Measurements from ENCODE around the gene KRTAP10-2.

Gene KRTAP10-2

DNA sequence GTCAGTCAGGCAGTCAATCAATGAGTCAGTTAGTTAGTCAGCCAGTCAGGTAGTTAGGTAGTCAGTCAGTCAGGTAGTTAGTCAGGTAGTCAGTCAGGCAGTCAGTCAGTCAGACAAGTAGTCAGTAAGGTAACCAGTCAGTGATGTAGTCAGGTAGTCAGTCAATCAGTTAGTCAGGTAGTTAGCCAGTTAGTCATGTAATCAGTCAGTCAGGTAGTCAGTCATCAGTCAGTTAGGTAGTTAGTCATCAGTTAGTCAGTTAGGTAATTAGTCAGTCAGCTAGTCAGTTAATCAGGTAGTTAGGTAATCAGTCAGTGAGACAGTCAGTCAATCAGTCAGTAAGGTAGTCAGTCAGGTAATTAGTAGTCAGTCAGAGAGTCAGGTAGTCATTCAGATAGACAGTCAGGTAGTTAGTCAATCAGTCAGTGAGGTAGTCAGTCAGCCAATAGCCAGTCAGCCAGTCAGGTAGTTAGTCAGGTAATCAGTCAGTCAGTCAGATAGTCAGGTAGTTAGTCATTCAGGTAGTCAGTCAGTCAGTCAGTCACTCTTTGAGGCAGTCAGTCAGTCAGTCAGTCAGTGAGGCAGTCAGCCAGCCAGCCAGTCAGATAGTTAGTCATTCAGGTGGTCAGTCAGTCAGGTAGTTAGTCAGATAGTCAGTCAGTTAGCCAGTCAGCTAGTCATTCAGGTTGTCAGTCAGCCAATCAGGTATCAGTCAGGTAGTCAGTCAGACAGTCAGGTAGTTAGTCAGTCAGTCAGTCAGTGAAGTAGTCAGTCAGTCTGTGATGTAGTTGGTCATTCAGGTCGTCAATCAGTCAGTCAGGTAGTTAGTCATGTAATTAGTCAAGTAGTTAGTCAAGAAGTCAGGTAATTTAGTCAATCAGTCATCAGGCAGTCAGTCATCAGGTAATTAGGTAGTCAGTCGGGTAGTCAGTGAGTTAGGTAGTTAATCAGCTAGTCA is 26.6 kb downstream of the KRTAP10-2 start:
- DNase-seq = no peak

DNA sequence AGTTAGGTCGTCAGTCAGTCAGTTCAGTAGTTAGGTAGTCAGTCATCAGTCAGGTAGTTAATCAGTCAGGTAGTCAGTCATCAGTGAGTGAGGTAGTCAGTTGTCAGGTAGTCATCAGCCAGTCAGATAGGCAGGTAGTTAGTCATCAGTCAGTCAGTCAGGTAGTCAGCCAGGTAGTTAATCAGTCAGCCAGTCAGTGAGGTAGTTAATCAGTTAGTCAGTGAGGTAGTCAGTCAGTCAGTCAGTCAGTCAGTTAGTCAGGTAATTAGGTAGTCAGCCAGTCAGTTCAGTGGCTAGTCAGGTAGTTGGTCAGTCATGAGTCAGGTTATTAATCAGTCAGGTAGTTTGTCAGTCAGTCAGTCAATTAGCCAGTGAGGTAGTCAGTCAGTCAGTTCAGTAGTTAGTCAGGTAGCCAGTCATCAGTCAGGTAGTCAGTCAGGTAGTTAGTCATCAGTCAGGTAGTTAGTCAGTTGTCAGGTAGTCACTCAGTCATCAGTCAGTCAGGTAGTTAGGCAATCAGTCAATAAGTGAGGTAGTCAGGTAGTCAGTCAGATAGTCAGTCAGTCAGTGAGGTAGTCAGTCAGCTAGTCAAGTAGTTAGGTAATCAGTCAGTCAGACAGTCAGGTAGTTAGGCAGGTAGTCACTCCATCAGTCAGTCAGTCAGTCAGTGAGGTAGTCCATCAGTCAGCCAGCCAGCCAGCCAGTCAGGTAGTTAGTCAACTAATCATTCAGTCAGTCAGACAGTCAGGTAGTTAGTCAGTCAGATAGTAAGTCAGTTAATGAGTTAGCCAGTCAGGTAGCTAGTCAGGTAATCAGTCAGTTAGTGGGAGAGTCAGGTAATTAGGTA is 27.5 kb downstream of the KRTAP10-2 start:
- no peak for DNase-seq

DNA sequence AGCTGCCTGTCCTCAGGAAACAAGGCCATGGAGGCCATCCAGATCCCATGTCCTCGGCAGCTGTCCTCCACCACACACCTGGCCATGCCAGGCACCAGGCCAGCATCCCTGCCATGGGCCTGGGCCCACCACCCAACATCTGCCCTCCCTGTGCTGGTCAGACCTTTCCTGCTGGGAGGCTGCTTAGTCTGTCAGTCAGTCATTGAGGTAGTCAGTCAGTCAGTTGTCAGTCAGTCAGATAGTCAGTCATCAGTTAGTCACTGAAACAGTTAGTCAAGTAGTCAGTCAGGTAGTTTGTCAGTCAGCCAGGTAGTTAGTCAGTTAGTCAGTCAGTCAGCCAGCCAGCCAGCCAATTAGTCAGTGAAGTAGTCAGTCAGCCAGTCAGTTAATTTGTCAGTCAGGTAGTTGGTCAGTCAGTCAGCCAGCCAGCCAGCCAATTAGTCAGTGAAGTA is 28.5 kb downstream of the KRTAP10-2 start:
- no peak for DNase-seq

DNA sequence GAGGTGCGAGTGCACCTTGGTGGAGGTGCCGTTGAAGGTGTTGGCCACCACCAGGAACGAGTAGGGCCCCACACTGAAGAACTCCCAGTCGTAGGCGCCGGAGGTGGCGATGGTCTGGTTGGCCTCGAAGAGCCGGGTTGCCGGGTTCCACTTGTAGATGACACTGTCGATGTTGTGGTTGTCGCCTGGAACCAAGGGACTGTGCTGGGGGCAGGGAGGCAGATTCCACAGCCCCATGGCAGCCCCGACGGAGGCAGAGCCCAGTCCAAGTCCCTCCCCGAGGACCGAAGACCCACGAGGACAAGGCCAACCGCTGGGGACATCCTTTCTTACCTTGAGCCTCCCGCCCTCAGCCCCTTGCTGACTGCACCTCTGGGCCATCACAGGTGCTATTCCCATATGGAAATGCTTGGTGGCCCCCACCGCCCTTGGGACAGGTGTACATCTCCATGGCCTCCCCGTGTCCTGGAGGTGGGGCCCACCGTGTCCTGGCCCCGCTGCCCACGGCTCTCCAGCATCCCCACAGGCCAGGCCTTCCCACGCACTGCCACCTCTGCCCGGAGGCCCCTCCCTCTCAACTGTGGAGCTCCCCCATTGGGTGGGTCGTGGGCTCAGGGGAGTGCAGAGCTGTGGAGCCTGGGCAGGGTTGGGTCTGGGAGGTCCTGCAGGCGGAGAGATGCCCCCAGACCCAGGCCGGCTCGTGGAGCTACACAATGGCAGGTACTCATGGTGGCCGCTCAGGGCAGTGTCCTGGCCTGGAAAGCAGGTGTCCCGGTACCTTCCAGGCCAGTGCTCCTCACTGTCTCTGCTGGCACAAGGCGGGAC is 29.2 kb downstream of the KRTAP10-2 start:
- no peak for DNase-seq

DNA sequence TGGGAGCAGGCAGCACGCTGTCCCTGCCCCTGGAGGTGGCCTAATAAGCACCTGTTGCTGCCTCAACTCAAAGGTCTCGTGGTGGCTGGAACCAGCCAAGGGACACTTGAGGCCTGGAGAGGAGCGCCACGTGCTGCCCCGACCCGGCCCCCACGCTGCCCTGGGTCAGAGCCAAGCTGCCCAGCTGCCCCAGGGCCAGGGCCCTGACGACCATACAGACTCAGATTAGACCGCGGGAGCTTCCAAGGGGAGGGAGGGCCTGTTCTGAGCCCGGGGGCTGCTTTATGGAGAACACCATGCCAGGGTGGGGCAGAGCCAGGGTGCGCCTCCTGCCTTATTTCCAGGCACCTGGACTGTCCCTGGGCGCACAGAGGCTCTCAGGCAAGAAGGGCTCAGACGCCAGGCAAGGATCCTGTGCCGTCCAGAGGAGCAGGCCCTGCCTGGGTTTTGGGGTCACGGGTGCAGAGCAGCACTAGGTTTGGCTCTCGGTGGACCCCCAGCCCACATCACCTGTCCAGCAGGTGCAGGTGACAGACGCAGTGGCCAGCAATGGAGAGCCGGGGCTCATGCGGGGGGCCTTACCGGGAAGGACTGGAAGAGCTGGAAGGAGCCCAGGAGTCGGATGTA is 29.9 kb downstream of the KRTAP10-2 start:
- no peak for DNase-seq

DNA sequence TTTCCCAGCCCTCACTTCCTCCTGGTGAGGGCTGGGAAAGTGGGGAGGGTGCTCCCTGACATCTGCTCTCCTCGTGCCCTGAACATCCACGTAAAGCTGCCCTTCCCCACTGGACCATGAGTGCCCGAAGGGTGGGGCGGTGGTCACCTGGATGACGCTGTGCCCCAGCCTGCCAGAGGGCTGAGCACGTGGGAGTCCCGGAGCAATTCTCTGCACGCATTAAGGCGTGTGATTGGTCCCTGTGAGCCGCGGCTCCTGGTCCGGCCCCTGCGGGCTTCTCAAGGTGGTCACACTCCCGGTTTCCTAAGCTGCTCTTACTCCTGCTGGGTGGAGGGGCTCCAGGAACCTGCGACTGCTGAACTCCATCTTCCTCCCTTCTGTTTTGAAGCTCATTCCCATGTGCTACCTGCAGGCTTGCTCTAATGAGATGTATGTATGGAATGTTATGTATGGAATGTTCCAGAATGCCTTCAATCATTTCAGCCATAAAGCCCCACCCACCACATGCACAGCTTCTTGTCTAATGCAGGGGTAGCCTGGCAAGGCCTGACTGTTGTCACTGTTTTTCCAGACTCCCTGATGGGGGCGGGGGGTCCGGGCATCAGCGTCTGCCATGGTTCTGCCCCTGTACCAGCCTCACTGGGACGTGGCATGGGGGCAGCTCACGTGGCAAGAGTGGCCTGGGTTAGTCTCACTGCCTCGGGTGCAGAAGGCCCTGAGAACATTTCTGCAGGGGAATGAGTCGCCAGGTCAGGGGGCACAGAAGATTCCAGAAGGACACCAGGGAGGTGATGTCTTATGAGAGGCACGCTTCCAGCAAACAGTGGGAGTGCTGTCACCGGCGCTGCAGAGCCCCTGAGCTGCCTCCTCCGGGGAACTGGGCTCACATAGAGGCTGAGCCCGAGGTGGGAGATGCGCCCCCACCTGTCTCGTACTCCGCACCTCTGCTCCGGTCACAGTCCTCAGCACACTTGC is 30.7 kb downstream of the KRTAP10-2 start:
- DNase-seq = no peak

DNA sequence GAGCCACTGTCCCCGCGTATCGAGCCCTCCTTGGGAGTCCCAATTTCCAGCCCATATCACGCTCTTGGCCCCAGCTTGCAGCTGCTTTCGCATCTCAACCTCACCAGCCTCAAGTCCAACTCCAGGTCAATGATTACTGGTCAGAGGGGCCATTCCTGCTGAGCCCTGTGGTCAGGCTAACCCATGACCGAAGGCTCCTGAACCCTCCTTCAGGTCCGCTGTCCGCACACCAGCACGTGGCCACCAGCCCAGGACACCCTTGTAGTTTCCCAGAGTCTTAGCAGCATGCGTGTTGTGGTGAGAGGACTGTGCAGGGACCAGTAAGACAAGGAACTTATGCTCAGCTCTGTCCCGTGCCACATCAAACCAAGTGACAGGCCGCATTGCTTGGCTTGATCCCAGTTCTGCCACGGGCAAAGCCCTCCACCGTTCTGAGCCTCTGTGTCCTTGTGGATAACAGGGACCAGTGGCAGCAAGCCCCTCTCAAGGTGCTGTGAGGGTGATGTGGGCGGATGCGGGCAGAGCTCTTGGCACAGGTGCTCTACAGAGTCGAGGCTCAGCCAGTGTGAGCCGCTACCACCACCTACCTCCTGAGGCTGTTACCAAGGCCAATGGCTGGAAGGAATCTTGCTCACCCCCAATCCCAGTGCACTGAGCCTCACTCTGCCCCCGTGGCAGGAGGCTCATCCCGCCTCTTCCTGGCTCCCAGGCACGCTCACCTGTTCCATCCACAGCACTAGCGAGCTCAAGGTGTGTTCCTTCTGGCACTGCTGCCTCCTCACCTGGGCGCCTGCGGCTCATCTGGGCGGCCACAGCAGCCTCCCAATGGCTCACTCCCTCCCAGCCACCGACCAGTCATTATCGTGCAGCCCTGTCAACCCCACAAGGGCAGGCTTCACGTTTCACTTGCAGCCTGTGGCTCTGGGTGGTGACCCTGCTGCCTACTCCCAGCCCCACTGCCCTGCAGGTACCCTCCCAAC is 31.7 kb downstream of the KRTAP10-2 start:
- no peak for DNase-seq

DNA sequence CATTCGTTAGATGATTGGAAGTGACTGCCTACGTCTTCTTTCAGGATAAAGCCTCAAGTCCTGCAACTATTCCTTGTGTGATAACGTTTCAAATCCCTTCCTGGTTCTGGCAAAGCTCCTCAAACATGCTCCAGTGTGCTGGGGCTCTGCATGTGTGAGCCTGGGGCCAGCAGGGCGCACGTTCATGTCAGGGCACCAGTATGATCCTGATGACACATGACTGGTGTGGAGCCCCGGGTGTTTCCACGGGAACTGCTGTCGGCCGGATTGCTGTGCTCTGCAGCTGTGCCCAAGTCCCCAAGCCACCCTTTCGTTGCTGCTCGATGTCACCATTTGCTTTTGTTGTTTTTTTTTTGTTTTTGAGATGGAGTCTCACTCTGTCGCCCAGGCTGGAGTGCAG is 32.6 kb downstream of the KRTAP10-2 start:
- no peak for DNase-seq

DNA sequence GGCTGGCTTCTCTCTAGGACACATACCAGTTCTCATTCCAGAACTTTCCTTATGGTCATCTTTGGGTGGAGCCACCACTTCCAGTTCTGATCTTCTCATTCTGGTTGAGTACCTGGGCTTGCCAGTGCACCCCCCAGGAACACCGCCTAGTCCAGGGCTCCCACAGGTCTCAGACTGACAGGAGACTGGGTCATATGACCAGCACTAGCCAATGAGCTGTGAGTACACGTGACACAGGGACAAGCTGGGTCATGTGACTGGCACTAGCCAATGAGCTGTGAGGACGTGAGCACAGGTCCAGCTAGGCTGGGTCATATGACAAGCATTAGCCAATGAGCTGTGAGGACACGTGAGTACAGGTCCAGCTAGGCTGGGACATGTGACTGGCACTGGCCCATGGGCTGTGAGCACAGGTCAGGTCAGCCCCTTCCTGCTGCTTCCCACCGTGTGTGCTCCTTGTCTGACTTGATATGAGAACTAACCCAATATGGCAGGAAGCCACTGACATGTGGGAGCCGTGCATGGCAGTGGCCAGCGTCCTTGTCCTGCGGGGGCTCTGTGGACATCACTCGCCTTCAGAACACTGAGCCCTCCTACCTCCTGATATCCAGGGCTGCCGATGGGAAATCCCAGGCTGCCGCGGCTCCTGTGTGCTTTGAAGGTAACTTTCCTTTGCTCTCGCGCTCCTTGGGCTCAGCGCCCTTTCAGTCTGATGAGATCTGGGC is 34.0 kb downstream of the KRTAP10-2 start:
- no peak for DNase-seq

DNA sequence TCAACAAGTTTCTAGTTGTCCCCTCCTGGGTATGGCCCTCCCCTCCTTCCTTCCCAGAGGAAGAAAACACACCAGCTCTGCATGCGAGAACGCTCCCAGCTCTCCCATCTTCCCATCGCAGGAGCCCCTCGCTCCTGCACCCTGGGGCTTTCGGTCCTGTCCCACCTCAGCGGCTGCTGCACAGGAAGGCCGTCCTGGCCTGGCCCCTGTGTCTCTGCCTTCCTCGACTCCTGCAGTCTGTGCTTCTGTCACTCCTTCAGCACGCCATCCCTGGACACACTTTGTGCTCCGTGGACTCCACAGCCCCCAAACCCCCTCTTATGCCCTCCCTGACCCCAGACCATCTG is 34.5 kb downstream of the KRTAP10-2 start:
- DNase-seq = no peak

DNA sequence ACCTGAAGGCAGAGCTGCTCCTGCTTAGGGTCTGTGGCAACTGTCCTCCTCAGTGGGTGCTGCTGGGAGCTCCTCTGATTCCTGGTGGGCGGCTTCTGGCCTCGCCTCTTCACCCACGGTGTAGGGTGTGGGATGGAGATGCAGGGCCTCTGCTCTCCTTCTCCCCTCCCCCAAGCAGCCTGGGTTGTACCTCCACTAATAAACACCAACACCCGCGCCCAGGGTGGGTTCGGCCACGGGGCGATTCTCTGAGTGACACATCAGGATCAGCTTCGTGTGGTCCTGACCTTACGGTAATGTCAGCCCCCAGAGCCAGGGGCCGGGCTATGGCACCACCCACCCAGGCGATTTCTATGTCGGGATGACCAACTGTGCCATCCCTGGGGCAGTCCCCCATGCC is 35.0 kb downstream of the KRTAP10-2 start:
- DNase-seq = no peak

DNA sequence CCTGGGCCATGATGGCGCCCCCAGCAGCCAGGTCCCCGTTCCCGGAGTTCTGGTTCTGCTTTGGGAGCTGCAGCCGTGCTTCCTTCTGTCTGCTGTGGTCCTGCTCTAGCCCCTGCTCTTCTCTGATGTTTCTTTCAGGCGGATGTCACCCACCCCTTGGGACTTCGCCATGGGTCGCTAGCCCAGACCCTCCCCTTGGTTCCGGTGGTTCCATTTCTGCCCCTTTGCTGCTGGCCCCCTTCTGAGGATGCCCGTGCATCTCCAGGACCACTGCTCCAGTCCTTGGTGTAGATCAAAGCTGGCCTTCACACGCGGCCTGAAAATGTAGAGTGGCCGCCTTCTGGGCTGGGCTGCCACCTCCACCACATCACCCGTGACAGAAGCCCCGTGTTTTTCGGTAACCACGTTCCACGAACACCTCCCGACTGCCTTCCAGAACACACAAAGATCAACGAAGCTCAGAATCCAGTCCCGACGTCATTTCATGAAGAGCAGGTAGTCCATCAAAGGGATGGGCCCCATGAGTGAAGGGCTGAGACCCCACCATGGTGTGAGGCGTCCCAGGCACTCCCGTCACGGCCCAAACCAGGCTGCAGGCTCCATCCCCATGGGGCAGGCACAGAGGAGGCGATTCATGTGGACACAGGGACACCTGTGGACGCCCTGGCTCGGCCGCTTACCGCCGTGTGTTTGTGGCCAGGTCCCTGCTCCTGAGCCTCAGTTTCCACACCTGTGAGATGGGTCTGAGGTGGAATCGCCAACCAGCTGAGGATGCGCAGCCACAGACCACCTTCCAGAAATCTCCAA is 35.7 kb downstream of the KRTAP10-2 start:
- DNase-seq = no peak

DNA sequence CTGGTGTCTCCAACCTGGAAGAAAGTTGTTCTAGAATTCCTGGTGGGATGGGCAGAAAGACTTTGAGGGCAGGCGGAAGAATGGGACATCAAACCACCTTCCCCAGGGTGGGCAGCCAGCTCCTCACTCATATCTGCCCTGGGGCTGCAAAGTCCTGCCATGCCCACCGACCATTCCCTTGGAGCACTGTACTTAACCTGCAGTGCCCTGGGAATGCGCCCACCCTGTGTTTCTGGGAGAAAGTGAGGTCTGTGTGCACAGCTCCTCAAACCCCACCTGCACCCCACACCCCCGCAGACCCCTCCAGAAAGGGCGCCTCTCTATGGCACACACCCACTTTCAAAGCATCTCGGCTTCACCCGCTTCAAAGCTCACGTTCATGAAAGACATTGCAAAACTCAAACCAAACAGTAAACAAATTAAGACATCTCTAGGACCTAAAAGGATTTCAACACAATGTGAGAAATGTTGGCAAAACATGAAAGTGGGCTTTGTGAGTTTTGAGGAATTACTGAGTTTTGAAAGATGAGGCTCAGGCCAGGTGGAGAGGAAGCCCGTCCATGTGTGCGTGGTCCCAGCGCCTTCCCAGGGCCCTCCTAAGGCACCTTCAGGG is 36.5 kb downstream of the KRTAP10-2 start:
- no peak for DNase-seq

DNA sequence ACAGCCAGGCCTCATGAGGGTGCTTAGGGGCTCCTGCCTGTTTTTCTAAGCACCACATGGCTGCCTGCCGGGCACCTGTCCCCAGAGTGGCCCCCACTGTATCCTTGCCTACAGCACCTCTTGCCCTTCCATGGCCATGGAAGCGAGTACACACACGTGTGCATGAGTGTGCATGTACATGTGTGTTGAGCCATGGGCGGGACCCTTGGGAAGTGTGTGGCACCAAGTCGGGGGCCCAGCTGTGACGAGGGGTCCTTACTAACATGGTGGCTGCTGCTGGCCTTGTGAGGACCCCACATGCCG is 37.1 kb downstream of the KRTAP10-2 start:
- DNase-seq = no peak

DNA sequence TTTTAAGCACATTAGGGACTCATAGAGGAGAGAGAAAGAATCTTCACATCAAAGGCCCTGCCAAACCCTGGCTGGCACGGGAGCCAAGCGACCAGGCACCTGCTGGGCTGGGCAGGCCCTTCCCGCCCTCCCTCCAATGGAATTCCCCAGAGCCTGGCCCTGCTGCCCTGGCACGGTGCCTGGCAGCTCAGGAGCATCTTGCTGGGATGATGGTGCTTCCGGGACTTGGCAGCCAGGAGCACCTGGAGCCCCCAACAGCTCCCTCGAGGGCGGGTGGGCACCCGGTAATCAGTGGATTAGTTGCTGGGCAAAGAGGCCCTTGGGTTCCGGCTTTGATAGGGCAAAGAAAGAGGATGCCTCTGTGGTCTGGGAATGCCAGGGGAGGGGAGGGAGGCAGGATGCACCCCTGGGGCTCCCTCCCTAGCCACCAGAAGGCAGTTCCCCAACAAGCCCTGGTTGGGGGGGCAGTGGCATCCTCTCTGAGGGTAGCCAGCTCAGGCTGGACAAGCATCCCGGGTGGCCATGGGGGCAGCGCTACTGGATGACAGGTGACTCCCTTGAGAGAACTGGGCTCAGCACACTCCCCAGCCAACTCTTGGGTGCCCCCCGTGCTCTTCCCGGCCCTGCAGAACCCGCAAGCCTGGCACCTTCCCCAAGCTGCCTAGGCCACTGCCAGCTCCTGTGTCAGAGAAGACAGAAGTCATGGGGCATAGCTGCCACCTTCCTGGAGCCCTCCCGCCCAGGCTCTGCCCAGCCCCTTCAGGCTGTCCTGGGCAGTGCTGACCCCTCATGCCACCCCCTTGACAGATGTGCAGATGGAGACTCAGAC is 37.7 kb downstream of the KRTAP10-2 start:
- no peak for DNase-seq

DNA sequence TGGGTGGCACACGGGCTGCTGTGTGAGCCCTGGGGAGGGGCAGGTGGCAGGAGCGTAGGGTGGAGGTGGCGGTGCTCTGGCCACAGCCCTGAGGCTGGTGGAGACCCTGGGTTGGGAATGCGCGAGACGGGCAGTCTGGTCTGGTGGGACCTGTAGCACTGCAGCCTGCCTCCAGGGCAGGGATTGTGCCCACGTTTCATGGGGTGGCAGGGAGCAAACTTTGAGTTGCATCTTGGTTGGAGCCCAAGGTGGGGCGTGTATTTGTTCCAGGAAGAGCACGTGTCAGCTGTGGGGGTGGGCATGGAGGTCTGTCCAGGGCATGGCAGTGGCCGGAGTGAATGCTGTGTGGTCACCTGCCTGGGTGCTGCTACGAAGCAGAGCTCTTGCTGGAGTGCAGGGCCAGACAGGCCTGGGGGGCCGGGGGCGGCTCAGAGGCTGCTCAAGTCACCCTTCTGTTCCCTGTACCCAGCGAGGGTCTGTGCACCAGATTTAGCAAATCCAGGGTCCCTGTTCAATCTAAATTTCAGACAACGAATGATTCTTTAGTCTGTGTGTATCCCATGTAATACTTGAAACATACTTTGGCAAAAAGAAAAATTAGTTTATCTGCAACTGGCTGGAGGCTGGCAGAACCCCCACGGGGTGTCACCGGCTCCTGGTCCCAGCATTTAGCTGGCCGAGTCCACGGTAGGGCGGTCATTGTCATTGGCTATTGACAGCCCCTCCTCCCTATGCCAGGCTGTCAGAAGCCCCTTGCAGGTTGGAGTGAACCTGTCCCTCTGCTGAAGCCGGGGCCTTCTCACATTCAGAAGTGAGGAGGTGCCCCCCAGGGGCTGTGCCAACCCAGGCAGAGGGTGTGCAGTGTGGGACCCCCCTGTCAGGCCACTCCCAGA is 38.6 kb downstream of the KRTAP10-2 start:
- no peak for DNase-seq

Measured in central memory CD4-positive, alpha-beta T cell (primary cell).